Lower lobe of right lung (tissue), 2 donors: ENCODE data around the gene CALML5. TPM values are rescaled to one million over a fixed set of nuclear protein-coding genes. Genes with fewer than 3 reads are reported as not detected.
A peak's percentile ranks its signal among the peaks of the same experiment; 100 is the strongest.

Experiments
- ATAC-seq, 2 donors: fragments of 200-7000 bp; cut with Tn5 transposase; one replicate each; pipeline ENCODE4 v1.9.1; 2020 to 2022; ENCODE audit warnings: mild to moderate bottlenecking in 2 of 2, moderate library complexity in 2 of 2
- DNase-seq: peaks from one replicate; pipeline ENCODE4 v3.0.0-alpha.2; 2020
- H3K27ac ChIP-seq: fragments of 200-600 bp; one replicate; pipeline ENCODE4 v1.8.0; 2022
- H3K27me3 ChIP-seq: fragments of 200-600 bp; one replicate; pipeline ENCODE4 v1.8.0; 2022; ENCODE audit warnings: low read depth
- H3K36me3 ChIP-seq: fragments of 200-600 bp; one replicate; pipeline ENCODE4 v1.8.0; 2022; ENCODE audit warnings: mild to moderate bottlenecking
- H3K4me1 ChIP-seq: fragments of 200-600 bp; one replicate; pipeline ENCODE4 v1.8.0; 2022
- H3K4me3 ChIP-seq: fragments of 200-600 bp; one replicate; pipeline ENCODE4 v1.8.0; 2022; ENCODE audit warnings: mild to moderate bottlenecking
- H3K9me3 ChIP-seq: fragments of 200-600 bp; one replicate; pipeline ENCODE4 v1.8.0; 2022
- CTCF ChIP-seq: fragments of 200-600 bp; IDR thresholded peaks from one replicate; pipeline ENCODE4 v1.8.0; 2022; ENCODE audit warnings: antibody characterized with exemption, mild to moderate bottlenecking
- intact Hi-C: fragments of 100-400 bp; cut with DNase I; formaldehyde crosslinking; loops from one replicate; pipeline ENCODE4 v1.11.0; 2022
- total RNA-seq: library from RNA; stranded (reverse); fragmentation: NEBNext Ultra II Directional; extraction: Animal tissue kit (Norgen Biotek cat#: 25700); gene quantifications from one replicate; pipeline ENCODE4 v1.2.1, GENCODE V29; 2021
- donor health status: DM: no; HTN: yes; CAD: no; lungs with severe emphysema.

Gene CALML5
- total RNA-seq, 1 donor from 2014 or later = not detected

GRCh38 chr10:5509236-5509635 lies 9.9 kb upstream of the CALML5 start:
- Histone ChIP-seq H3K9me3 (no peaks in the 10 kb centered on the region), H3K27me3 (no peaks in the 10 kb centered on the region), H3K4me1 (peaks cover 5% of the 10 kb centered on the region), H3K36me3 (no peaks in the 10 kb centered on the region), H3K4me3 (no peak overlapping the region), H3K27ac (no peak overlapping the region)
- DNase-seq = no peak
- ATAC-seq = no peak
- intact Hi-C loops = no loop called here
- no peak for TF ChIP-seq CTCF

- intact Hi-C loops = no loop called here
Measured at GRCh38 chr10:5508786-5509185, 9.4 kb upstream of the CALML5 start.

GRCh38 chr10:5508161-5508604 lies 8.8 kb upstream of the CALML5 start:
- intact Hi-C loops = no loop called here
- H3K27ac ChIP-seq = no peak overlapping the region
- H3K36me3 ChIP-seq = no peaks in the 10 kb centered on the region
- H3K4me1 ChIP-seq = peaks cover 8% of the 10 kb centered on the region
- ATAC-seq (peak; percentile 6 to 56), DNase-seq (no peak)
- TF ChIP-seq CTCF = no peak
- H3K9me3 ChIP-seq = no peaks in the 10 kb centered on the region
- H3K27me3 ChIP-seq = no peaks in the 10 kb centered on the region
- H3K4me3 ChIP-seq = no peak overlapping the region

More at GRCh38 chr10:5508786-5509185, 9.4 kb upstream of the CALML5 start:
- Histone ChIP-seq H3K27me3 (no peaks in the 10 kb centered on the region), H3K27ac (no peak overlapping the region), H3K4me3 (no peak overlapping the region), H3K4me1 (peaks cover 8% of the 10 kb centered on the region), H3K9me3 (no peaks in the 10 kb centered on the region), H3K36me3 (no peaks in the 10 kb centered on the region)
- DNase-seq (no peak), ATAC-seq (no peak)
- TF ChIP-seq CTCF = no peak

GRCh38 chr10:5507649-5508131 lies 8.3 kb upstream of the CALML5 start:
- no peak overlapping the region for H3K27ac ChIP-seq
- TF ChIP-seq CTCF = no peak

GRCh38 chr10:5506751-5507648 lies 7.6 kb upstream of the CALML5 start:
- no peaks in the 10 kb centered on the region for H3K36me3 ChIP-seq
- H3K27me3 ChIP-seq = no peaks in the 10 kb centered on the region
- no peak for ATAC-seq
- TF ChIP-seq CTCF = no peak
- no peak overlapping the region for H3K4me3 ChIP-seq
- H3K9me3 ChIP-seq = no peaks in the 10 kb centered on the region
- intact Hi-C loops = no loop called here
- peaks cover 19% of the 10 kb centered on the region for H3K4me1 ChIP-seq
- no peak overlapping the region for H3K27ac ChIP-seq
- no peak for DNase-seq

More at GRCh38 chr10:5507649-5508131, 8.3 kb upstream of the CALML5 start:
- Histone ChIP-seq H3K36me3 (no peaks in the 10 kb centered on the region), H3K9me3 (no peaks in the 10 kb centered on the region), H3K4me3 (no peak overlapping the region), H3K27me3 (no peaks in the 10 kb centered on the region), H3K4me1 (peaks cover 12% of the 10 kb centered on the region)
- no peak for ATAC-seq
- no peak for DNase-seq
- intact Hi-C loops = no loop called here
